Kasumi-1 (cell line): ENCODE results near the gene CHRDL2.
"Not testable (repeated sequence)": the region's sequence is repeated elsewhere in the genome, so short reads cannot be mapped to it uniquely, and the experiment has no call there.

ENCODE experiments used
- DNase-seq, 2 experiments: peaks; one replicate each; lab custom pipeline; 2025; lab: John Stamatoyannopoulos, UW

The CHRDL2 gene

GRCh38 chr11:74731301-74732094 is at the start of gene CHRDL2:
TSS of gene CHRDL2 (minus strand) at chr11:74731426. CDS start at chr11:74730888, 538 bp downstream.
- no peak for DNase-seq

- no peak for DNase-seq
Observed at GRCh38 chr11:74780248-74781005, 49.2 kb upstream of the CHRDL2 start.

- no peak for DNase-seq
Observed at GRCh38 chr11:74778581-74778980, 47.4 kb upstream of the CHRDL2 start.

GRCh38 chr11:74777877-74778276 is 46.7 kb upstream of the CHRDL2 start:
- no peak for DNase-seq

GRCh38 chr11:74777038-74777437 is 45.8 kb upstream of the CHRDL2 start:
- no peak for DNase-seq

GRCh38 chr11:74776546-74776945 is 45.3 kb upstream of the CHRDL2 start:
- DNase-seq = no peak

GRCh38 chr11:74775762-74776161 is 44.5 kb upstream of the CHRDL2 start:
- DNase-seq = no peak

GRCh38 chr11:74773476-74773875 is 42.2 kb upstream of the CHRDL2 start:
- no peak for DNase-seq

- no peak for DNase-seq
Observed at GRCh38 chr11:74771139-74771538, 39.9 kb upstream of the CHRDL2 start.

GRCh38 chr11:74770456-74770855 is 39.2 kb upstream of the CHRDL2 start:
- no peak for DNase-seq

- no peak for DNase-seq
Observed at GRCh38 chr11:74769055-74769707, 38.0 kb upstream of the CHRDL2 start.

- not testable (repeated sequence) for DNase-seq
Observed at GRCh38 chr11:74768172-74768651, 37.0 kb upstream of the CHRDL2 start.

- no peak for DNase-seq
Observed at GRCh38 chr11:74766905-74767304, 35.7 kb upstream of the CHRDL2 start.

- DNase-seq = no peak
Observed at GRCh38 chr11:74756571-74756970, 25.3 kb upstream of the CHRDL2 start.

GRCh38 chr11:74755395-74755995 is 24.3 kb upstream of the CHRDL2 start:
- DNase-seq = no peak

GRCh38 chr11:74754507-74755252 is 23.5 kb upstream of the CHRDL2 start:
- no peak for DNase-seq

GRCh38 chr11:74751303-74751702 is 20.1 kb upstream of the CHRDL2 start:
- no peak for DNase-seq

GRCh38 chr11:74750598-74750997 is 19.4 kb upstream of the CHRDL2 start:
- DNase-seq = not testable (repeated sequence)

- no peak for DNase-seq
Observed at GRCh38 chr11:74749965-74750296, 18.7 kb upstream of the CHRDL2 start.

- DNase-seq = peak; percentile 73 to 81
Observed at GRCh38 chr11:74749127-74749964, 18.1 kb upstream of the CHRDL2 start.
